Spleen (tissue), 11 donors: Measurements from ENCODE around the gene PPCS. TPM values are rescaled to one million over a fixed set of nuclear protein-coding genes. Genes with fewer than 3 reads are reported as not detected.

Experiments
- DNase-seq: peaks from one replicate; pipeline ENCODE4 v3.0.0-alpha.2; 2020
- H3K27ac ChIP-seq, 8 donors: fragments of 200-600 bp; sonication (generic) in 7 of 8; 1 replicate in 4 of 8; 2 replicates in 4 of 8; pipeline versions ENCODE4 v1.5.0 to v1.8.0; 2016 to 2021; ENCODE audit warnings: inconsistent platforms in 4 of 8, mild to moderate bottlenecking in 4 of 8, moderate library complexity in 1 of 8
- H3K27me3 ChIP-seq, 7 donors: fragments of 200-600 bp; sonication (generic) in 6 of 7; replicated peaks in 1 of 7; 1 replicate in 4 of 7; 2 replicates in 3 of 7; pipeline versions ENCODE4 v1.5.0 to v1.8.0; 2016 to 2021; ENCODE audit warnings: inconsistent platforms in 3 of 7, mild to moderate bottlenecking in 1 of 7
- H3K36me3 ChIP-seq, 6 donors: fragments of 200-600 bp; sonication (generic) in 5 of 6; 1 replicate in 4 of 6; 2 replicates in 2 of 6; pipeline versions ENCODE4 v1.5.0 to v1.8.0; 2016 to 2021; ENCODE audit warnings: inconsistent platforms in 2 of 6
- H3K4me1 ChIP-seq, 6 donors: fragments of 200-600 bp; sonication (generic) in 5 of 6; 1 replicate in 3 of 6; 2 replicates in 3 of 6; pipeline versions ENCODE4 v1.5.0 to v1.8.0; 2016 to 2021; ENCODE audit warnings: inconsistent platforms in 3 of 6
- H3K4me3 ChIP-seq, 8 donors: fragments of 200-600 bp; sonication (generic) in 7 of 8; 1 replicate in 4 of 8; 2 replicates in 4 of 8; pipeline versions ENCODE4 v1.5.0 to v1.8.0; 2016 to 2021; ENCODE audit warnings: inconsistent platforms in 4 of 8, mild to moderate bottlenecking in 4 of 8, moderate library complexity in 2 of 8
- H3K9me3 ChIP-seq, 8 donors: fragments of 200-600 bp; sonication (generic) in 7 of 8; 1 replicate in 4 of 8; 2 replicates in 4 of 8; pipeline versions ENCODE4 v1.5.0 to v1.8.0; 2016 to 2021; ENCODE audit warnings: inconsistent platforms in 4 of 8
- CTCF ChIP-seq, 11 experiments: fragments of 200-600 bp in 7 of 11; fragments of 450-650 bp in 4 of 11; sonication (generic) in 4 of 11; IDR thresholded peaks in 8 of 11; conservative IDR thresholded peaks in 3 of 11; 1 replicate in 7 of 11; 2 replicates in 4 of 11; pipeline versions ENCODE4 v1.4.0 to v1.8.0; 2016 to 2021; ENCODE audit warnings: antibody characterized with exemption in 11 of 11, inconsistent platforms in 4 of 11, mild to moderate bottlenecking in 1 of 11
- POLR2A ChIP-seq, 3 donors: fragments of 450-650 bp; IDR thresholded peaks; one replicate each; pipeline ENCODE4 v1.5.1; 2017; ENCODE audit warnings: antibody characterized with exemption in 3 of 3, mild to moderate bottlenecking in 1 of 3
- POLR2AphosphoS5 ChIP-seq, 3 donors: sonication (generic); formaldehyde crosslinking; IDR thresholded peaks; one replicate each; pipeline ENCODE4 v1.5.1; 2017; ENCODE audit warnings: antibody characterized with exemption in 3 of 3
- WGBS, 5 donors: extraction: QIAGEN DNeasy Blood & Tissue Kit in 3 of 5; methylation state at CpG; one replicate each; pipeline versions ENCODE4 v1.1.5 to v1.1.7; 2013 to 2018; 5-methylcytosine and 5-hydroxymethylcytosine counted together
- intact Hi-C: fragments of 100-400 bp; cut with DNase I; formaldehyde crosslinking; loops from one replicate; pipeline ENCODE4 v1.15.0; 2023; ENCODE audit warnings: low total_unique reads
- polyA plus RNA-seq, 3 donors: library from polyadenylated mRNA; stranded (reverse); fragments of 200-250 nt; gene quantifications; one replicate each; pipeline ENCODE4 v1.2.1, GENCODE V29; 2013
- total RNA-seq, 7 donors: library from RNA; depleted of rRNA in 3 of 7; stranded (reverse); fragments of >200 nt in 3 of 7; fragmentation: NEBNext Ultra II Directional in 4 of 7; extraction: Animal tissue kit (Norgen Biotek cat#: 25700) in 4 of 7; gene quantifications; one replicate each; pipeline versions ENCODE4 v1.1.0 to v1.2.1, GENCODE V29; 2016 to 2021
- donor health status: healthy with polysubstance abuse.
- donor health status: DM: no; HTN: no; CAD: no; lungs with moderate emphysema.
- donor health status: DM: no; HTN: no; CAD: no.
- donor health status: Bipolar disorder and iron deficiency.
- donor health status: healthy.
- donor health status: DM: no; HTN: no; CAD: no.
- donor health status: DM: yes; HTN: yes; CAD: no.

The PPCS gene
- total and polyA plus RNA-seq, 10 donors = 48.4 to 96.3 (median 57.3) TPM

GRCh38 chr1:42422737-42423136 lies 33.6 kb upstream of the PPCS start:
- no peaks in the 10 kb centered on the region for H3K27me3 ChIP-seq
- no peaks in the 10 kb centered on the region for H3K36me3 ChIP-seq
- H3K27ac ChIP-seq = no peak overlapping the region
- no peak for DNase-seq
- no peaks in the 10 kb centered on the region for H3K4me1 ChIP-seq
- 78 to 85% (median 84%) methylated on average over 9 of the region's 9 CpGs for WGBS, 5 donors
- no peaks in the 10 kb centered on the region for H3K9me3 ChIP-seq
- TF ChIP-seq POLR2AphosphoS5 (IDR thresholded peaks at IDR 0.05) (no peak), POLR2A (IDR thresholded peaks at IDR 0.05) (no peak), CTCF (IDR thresholded peaks at IDR 0.05 in 8 of 11, conservative IDR thresholded peaks at IDR 0.05 in 3 of 11) (no peak)
- H3K4me3 ChIP-seq = no peak overlapping the region
- intact Hi-C loops = no loop called here

- 88 to 96% (median 93%) methylated on average over 3 of the region's 3 CpGs for WGBS, 5 donors
- H3K9me3 ChIP-seq = no peaks in the 10 kb centered on the region
- intact Hi-C loops = no loop called here
Measured at GRCh38 chr1:42423681-42424080, 32.7 kb upstream of the PPCS start.

GRCh38 chr1:42424201-42424600 lies 32.1 kb upstream of the PPCS start:
- Histone ChIP-seq H3K27ac (no peak overlapping the region), H3K4me3 (no peak overlapping the region), H3K4me1 (no peaks in the 10 kb centered on the region), H3K27me3 (no peaks in the 10 kb centered on the region), H3K36me3 (no peaks in the 10 kb centered on the region), H3K9me3 (no peaks in the 10 kb centered on the region)
- 79 to 93% (median 89%) methylated on average over 4 of the region's 4 CpGs for WGBS, 5 donors
- TF ChIP-seq POLR2AphosphoS5 (IDR thresholded peaks at IDR 0.05) = no peak
- TF ChIP-seq POLR2A (IDR thresholded peaks at IDR 0.05) = no peak
- no peak for TF ChIP-seq CTCF (IDR thresholded peaks at IDR 0.05 in 8 of 11, conservative IDR thresholded peaks at IDR 0.05 in 3 of 11)
- no peak for DNase-seq
- intact Hi-C loops = no loop called here

More at GRCh38 chr1:42423681-42424080, 32.7 kb upstream of the PPCS start:
- Histone ChIP-seq H3K27me3 (no peaks in the 10 kb centered on the region), H3K4me1 (no peaks in the 10 kb centered on the region), H3K27ac (no peak overlapping the region), H3K36me3 (no peaks in the 10 kb centered on the region), H3K4me3 (no peak overlapping the region)
- no peak for DNase-seq
- TF ChIP-seq POLR2A (IDR thresholded peaks at IDR 0.05) = no peak
- TF ChIP-seq POLR2AphosphoS5 (IDR thresholded peaks at IDR 0.05) = no peak
- TF ChIP-seq CTCF (IDR thresholded peaks at IDR 0.05 in 8 of 11, conservative IDR thresholded peaks at IDR 0.05 in 3 of 11) = no peak

GRCh38 chr1:42427240-42427639 lies 29.1 kb upstream of the PPCS start:
- Histone ChIP-seq H3K4me1 (no peaks in the 10 kb centered on the region), H3K9me3 (no peaks in the 10 kb centered on the region), H3K27me3 (no peaks in the 10 kb centered on the region), H3K4me3 (no peak overlapping the region), H3K27ac (no peak overlapping the region), H3K36me3 (no peaks in the 10 kb centered on the region)
- intact Hi-C loops = no loop called here
- 48 to 70% (median 60%) methylated on average over 4 of the region's 4 CpGs for WGBS, 5 donors
- TF ChIP-seq POLR2AphosphoS5 (IDR thresholded peaks at IDR 0.05) = no peak
- no peak for TF ChIP-seq POLR2A (IDR thresholded peaks at IDR 0.05)
- no peak for TF ChIP-seq CTCF (IDR thresholded peaks at IDR 0.05 in 8 of 11, conservative IDR thresholded peaks at IDR 0.05 in 3 of 11)
- no peak for DNase-seq
